Glutamatergic neuron (in vitro differentiated cells): Measurements from ENCODE around the gene PTPRH. TPM values are rescaled to one million over a fixed set of nuclear protein-coding genes. Genes with fewer than 3 reads are reported as not detected.
A peak's percentile ranks its signal among the peaks of the same experiment; 100 is the strongest.

Experiments
- DNase-seq: peaks from one replicate; pipeline ENCODE4 v3.0.0; 2022
- H3K27ac Mint-ChIP-seq: one replicate; pipeline ENCODE4 v1.8.0; 2020; ENCODE audit warnings: mild to moderate bottlenecking, mixed read lengths, inconsistent platforms; ENCODE audit not compliant: unreplicated experiment
- H3K27me3 Mint-ChIP-seq: one replicate; pipeline ENCODE4 v1.8.0; 2020; ENCODE audit warnings: mild to moderate bottlenecking, moderate library complexity, mixed read lengths, inconsistent platforms; ENCODE audit not compliant: unreplicated experiment
- H3K36me3 Mint-ChIP-seq: one replicate; pipeline ENCODE4 v1.8.0; 2020; ENCODE audit warnings: mild to moderate bottlenecking, mixed read lengths, inconsistent platforms; ENCODE audit not compliant: unreplicated experiment
- H3K4me1 Mint-ChIP-seq: one replicate; pipeline ENCODE4 v1.8.0; 2020; ENCODE audit warnings: mild to moderate bottlenecking, low read depth, mixed read lengths, inconsistent platforms; ENCODE audit not compliant: unreplicated experiment
- H3K4me3 Mint-ChIP-seq: one replicate; pipeline ENCODE4 v1.8.0; 2020; ENCODE audit warnings: mild to moderate bottlenecking, mixed read lengths, inconsistent platforms; ENCODE audit not compliant: unreplicated experiment
- H3K9me3 Mint-ChIP-seq: one replicate; pipeline ENCODE4 v1.8.0; 2020; ENCODE audit warnings: mild to moderate bottlenecking, moderate library complexity, mixed read lengths, inconsistent platforms; ENCODE audit not compliant: unreplicated experiment
- CTCF ChIP-seq: fragments of 200-600 bp; sonication (generic); IDR thresholded peaks from one replicate; pipeline ENCODE4 v1.5.0; 2021; ENCODE audit not compliant: partially characterized antibody, unreplicated experiment
- total RNA-seq: library from RNA; stranded (reverse); fragmentation: NEBNext Ultra II Directional; extraction: Animal tissue kit (Norgen Biotek cat#: 25700); gene quantifications from one replicate; pipeline ENCODE4 v1.2.1, GENCODE V29; 2021; ENCODE audit not compliant: unreplicated experiment

The PTPRH gene
- total RNA-seq, 1 donor from 2014 or later = 7.4 TPM

- no peak overlapping the region for H3K27ac Mint-ChIP-seq
- no peaks in the 10 kb centered on the region for H3K36me3 Mint-ChIP-seq
- DNase-seq = no peak
- peaks cover 9% of the 10 kb centered on the region for H3K27me3 Mint-ChIP-seq
- peaks cover 14% of the 10 kb centered on the region for H3K9me3 Mint-ChIP-seq
- H3K4me1 Mint-ChIP-seq = peaks cover 47% of the 10 kb centered on the region
- H3K4me3 Mint-ChIP-seq = peak overlapping the region; percentile 94
- no peak for TF ChIP-seq CTCF
Observed at GRCh38 chr19:55255618-55256423, 46.5 kb upstream of the PTPRH start.

GRCh38 chr19:55254625-55254977 lies 45.3 kb upstream of the PTPRH start:
- Mint-ChIP-seq H3K9me3 (peaks cover 14% of the 10 kb centered on the region), H3K4me1 (peaks cover 51% of the 10 kb centered on the region), H3K27me3 (peaks cover 11% of the 10 kb centered on the region), H3K27ac (peak overlapping the region; percentile 52), H3K36me3 (no peaks in the 10 kb centered on the region), H3K4me3 (peak overlapping the region; percentile 65)
- no peak for TF ChIP-seq CTCF
- no peak for DNase-seq

DNA sequence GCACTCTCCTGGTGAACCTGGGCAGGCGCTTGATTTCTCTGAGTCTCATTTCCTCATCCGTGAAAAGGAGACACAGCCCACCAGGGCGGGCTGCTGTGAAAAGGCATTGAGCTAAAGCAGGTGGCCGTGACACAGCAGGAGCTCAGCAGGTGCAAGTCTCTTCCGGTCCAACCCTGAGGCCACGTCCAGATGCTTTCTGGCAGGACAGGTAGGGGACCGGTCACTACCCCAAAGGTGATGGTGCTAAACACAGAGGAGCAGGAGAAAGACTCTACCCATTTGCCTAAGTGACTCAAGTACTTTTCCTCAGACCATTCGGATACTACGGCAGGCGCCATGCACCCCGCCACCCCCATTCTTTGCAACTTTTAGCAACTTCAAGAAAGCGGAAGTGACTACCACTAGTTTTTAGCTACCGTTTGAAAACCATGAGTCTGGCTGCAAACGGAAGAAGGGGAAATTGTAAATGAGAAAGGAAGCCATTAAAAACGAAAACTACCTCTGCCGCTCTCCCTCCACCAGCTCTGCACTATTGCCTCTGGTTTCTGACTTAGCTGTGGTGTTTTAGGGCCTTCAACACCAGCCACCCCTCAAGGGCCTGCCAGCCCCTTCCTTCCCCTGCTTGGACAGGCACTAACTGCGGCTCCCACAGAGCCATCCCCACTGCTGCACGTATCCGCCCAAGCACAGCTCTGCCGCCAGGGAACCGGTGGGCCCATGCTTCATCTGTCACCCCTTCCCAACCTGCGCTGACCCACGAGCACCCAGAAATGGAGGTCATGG lies 44.7 kb upstream of the PTPRH start:
- H3K27me3 Mint-ChIP-seq = peaks cover 13% of the 10 kb centered on the region
- peak overlapping the region; percentile 52 for H3K27ac Mint-ChIP-seq
- no peak for DNase-seq
- TF ChIP-seq CTCF = no peak
- H3K36me3 Mint-ChIP-seq = no peaks in the 10 kb centered on the region
- peaks cover 52% of the 10 kb centered on the region for H3K4me1 Mint-ChIP-seq
- H3K4me3 Mint-ChIP-seq = peak overlapping the region; percentile 65
- peaks cover 12% of the 10 kb centered on the region for H3K9me3 Mint-ChIP-seq

- TF ChIP-seq CTCF = no peak
- peak overlapping the region; percentile 20 for H3K4me3 Mint-ChIP-seq
- peaks cover 62% of the 10 kb centered on the region for H3K4me1 Mint-ChIP-seq
- H3K9me3 Mint-ChIP-seq = peaks cover 15% of the 10 kb centered on the region
- DNase-seq = no peak
- H3K36me3 Mint-ChIP-seq = no peaks in the 10 kb centered on the region
- H3K27me3 Mint-ChIP-seq = peaks cover 17% of the 10 kb centered on the region
- H3K27ac Mint-ChIP-seq = peak overlapping the region; percentile 15
Observed at GRCh38 chr19:55252760-55253663, 43.7 kb upstream of the PTPRH start.
